ENCODE measurements around the gene DGCR6L.
"Not testable (repeated sequence)": the region's sequence is repeated elsewhere in the genome, so short reads cannot be mapped to it uniquely, and the experiment has no call there.

Gene DGCR6L

DNA sequence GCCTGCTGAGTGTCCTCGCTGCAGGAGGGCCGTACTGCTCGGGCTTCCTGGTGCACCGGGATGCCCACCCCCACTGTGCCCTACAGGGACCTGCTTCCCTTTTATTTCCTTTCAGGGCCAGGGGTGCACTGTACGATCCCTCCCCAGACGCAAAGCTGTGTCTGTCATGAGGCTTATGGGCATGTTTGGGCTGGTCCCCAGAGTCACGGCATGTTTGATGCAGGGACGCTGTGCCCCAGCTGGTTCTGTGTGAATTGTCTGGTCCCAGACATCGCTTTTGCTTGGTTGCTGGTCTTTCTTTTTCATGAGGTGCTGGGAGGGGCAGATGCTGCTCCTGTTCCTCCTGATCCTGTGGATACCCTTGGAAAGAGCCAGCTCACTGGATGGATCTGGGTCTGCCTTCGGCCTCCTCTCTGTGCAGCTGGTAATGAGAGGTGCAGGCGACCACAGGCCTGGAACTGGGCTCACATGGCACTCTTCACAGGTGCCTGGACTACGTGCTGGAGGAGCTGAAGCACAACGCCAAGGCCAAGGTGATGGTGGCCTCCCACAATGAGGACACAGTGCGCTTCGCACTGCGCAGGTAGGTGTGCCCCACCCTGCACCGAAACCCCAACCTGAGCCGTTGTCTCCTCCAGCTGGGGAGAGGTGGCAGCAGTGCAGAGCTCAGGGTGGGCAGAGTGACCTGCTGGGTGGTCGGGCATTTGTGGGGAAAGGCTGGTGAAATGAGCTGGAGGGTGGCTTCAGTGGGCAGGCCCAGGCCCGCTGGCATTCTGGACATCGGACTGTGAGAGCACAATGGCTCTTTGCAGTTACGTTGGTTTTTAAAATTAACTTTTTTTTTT is 10.8 kb downstream of the DGCR6L start:
- DNase-seq = not testable (repeated sequence)

GRCh38 chr22:20307448-20308447 is 12.1 kb downstream of the DGCR6L start:
- not testable (repeated sequence) for DNase-seq

GRCh38 chr22:20306646-20307447 is 13.0 kb downstream of the DGCR6L start:
- DNase-seq = not testable (repeated sequence)

DNA sequence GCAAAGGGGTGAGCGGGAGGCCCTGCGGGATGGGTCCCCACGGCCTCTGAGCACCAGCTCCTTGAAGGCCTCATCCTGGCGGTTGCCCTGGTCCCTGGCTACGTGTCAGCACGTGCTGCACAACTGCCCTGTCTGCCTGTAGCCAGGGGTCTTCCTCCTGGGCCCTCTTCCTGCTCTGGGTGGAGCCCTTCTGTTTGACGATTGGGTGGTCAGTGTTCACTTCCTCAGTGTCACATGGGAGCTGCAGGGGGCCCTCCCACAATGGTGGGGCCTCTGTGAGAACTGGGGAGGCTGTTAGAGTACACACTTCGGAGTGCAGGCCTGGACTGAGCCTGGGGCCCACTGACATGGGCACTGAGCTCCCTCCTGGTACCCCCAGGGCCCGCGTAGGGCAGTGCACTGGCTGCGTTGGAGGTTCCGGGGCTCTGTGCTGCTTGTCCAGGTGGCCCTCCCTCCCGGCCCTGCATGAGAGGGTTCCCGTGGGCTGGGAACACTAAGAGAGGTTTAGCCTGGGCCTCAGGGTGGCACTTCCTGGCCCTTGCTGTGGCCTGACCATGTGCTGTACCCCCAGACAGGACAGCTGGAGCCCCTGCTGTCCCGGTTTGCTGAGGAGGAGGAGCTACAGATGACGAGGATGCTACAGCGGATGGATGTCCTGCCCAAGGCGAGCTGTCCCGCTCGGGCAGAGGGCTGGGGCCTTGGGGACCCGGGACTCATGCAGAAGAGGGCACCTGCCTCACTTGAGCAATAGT is 13.8 kb downstream of the DGCR6L start:
- no peak for DNase-seq

GRCh38 chr22:20305230-20305893 is 14.5 kb downstream of the DGCR6L start:
- DNase-seq = not testable (repeated sequence)

- DNase-seq = no peak
Observed at GRCh38 chr22:20304646-20305045, 15.2 kb downstream of the DGCR6L start.

DNA sequence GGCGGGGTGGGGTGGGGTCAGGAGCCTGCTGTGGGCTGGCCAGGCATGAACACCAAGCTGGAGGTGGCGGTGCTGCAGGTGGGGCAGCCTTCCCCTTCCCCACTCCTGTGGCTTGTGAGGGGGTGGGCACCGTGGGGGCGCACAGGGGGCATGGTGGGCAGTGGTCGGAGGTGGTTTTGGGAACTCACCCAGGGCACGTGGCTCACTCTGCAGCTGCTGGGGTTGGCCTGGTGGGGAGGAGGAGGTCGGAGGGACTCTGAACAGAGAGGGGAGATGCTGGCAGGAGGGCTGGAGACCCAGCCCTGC is 16.7 kb downstream of the DGCR6L start:
- DNase-seq = not testable (repeated sequence)

DNA sequence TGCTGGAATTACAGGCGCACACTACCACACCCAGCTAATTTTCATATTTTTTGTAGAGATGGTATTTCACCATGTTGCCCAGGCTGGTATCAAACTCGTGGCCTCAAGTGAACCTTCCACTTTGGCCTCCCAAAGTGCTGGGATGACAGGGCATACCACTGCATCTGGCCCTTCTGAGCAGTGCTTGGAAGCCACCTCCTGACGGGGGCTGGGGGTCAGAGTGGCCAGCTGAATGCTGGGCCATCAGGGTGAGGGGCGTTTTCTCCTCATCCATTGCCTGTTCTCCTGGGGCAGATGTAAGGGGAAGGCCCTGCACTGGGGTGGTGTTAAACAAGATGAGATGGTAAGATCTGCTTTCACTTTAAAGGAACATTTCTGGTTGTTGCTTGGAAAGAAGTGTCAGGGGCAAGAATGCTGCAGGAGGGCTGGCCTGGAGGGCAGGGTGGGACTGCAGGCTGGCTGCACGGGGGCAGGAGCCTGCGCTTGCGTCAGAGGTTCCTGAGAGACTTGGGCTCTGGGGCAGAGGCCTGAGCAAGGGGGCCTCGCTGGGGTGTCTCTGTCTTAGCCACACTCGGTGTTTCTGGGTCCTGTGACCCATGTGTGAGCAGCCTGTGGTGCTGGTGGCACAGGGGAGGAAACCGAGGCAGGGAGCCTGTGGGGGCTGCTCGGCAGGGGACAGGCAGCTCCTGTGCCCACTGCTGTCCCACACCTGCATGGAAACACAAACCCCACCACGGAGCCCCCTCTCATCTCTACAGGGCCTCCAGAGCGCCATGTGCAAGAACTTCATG is 17.2 kb downstream of the DGCR6L start:
- DNase-seq = no peak

DNA sequence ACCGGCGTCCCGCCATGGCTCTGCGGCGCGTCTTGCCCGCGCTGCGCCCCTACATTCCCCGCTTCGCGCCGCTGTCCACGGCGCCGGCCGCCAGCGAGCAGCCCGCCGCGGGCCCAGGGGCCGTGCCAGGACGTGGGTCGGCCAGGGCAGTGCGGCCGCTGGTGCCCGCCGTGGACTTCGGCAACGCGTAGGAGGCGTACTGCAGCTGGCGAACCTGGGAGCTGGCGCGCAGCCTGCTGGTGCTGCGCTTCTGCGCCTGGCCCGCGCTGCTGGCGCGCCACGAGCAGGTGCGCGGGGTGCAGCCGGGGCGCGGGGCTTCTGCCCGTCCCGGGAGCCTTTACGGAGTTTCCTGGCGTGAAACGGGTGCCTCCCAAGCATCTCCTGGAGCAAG is 20.1 kb downstream of the DGCR6L start:
- no peak for DNase-seq

- DNase-seq = peak; percentile 56
Observed at GRCh38 chr22:20298803-20299745, 20.8 kb downstream of the DGCR6L start.

DNA sequence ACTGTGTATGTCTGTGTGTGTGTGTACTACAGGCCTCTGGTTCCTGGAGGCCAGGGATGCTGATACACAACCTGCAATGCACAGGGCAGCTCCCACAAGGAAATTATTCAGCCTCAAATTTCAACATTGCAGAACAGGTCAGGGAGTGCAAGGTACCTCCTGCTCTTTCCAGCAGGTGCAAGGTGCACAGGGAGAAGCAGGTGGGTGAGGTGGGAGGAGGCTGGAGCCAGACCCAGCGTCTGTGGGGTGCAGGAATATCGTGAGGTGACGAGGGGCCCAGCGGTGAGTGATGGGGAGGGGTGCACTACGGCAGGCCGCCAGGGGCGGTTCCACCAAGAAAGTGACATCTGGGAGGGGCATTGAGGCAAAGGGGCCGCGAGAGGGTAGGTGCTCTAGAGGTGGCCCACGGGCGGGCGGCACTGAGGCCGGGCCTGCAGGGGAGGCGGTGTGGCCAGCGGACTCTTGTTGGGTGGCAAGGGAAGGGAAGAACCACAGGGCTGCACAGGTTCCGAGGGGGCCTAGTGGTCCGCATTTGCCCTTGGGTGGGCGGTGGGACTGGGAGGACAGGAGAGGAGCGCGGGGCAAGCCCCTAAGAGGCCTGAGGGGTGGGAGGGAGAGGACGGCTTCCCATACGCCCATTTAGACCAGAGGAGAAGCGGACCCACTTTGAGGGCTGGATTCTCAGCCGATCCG is 21.6 kb downstream of the DGCR6L start:
- DNase-seq = no peak

DNA sequence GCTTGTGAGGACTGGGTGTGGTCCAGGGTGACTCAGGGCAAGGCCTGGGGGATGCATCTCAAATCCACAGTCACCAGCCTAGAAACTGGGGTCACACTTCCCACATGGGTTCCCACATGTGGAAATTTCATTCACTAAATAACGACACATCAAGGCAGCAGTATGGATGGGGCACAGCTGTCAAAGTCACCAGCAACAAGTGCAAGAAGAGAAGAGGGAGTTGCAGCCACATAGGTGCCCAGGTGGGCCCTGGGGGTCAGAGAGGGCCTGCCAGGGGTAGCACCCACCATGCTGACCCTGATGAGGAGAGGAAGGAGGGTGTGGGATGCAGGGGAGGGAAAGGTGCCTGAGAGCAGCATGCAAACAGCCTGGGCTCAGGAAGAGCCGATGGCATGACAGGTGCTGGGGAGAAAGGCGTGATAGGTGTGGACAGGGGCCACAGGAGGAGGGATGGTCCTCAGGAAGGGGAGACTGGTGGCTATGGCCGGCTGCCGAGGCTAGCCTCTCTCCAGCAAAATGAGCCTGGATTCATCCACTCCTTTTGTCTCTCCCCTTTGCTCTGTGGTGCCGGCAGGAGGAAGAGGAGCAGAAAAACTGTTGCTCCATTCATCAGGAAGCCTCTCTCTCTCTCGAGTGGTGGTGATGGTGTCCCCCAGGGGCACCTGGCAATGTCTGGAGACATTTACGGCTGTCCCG is 22.3 kb downstream of the DGCR6L start:
- no peak for DNase-seq

GRCh38 chr22:20296598-20296997 is 23.3 kb downstream of the DGCR6L start:
- DNase-seq = no peak

GRCh38 chr22:20295262-20296064 is 24.4 kb downstream of the DGCR6L start:
- no peak for DNase-seq

DNA sequence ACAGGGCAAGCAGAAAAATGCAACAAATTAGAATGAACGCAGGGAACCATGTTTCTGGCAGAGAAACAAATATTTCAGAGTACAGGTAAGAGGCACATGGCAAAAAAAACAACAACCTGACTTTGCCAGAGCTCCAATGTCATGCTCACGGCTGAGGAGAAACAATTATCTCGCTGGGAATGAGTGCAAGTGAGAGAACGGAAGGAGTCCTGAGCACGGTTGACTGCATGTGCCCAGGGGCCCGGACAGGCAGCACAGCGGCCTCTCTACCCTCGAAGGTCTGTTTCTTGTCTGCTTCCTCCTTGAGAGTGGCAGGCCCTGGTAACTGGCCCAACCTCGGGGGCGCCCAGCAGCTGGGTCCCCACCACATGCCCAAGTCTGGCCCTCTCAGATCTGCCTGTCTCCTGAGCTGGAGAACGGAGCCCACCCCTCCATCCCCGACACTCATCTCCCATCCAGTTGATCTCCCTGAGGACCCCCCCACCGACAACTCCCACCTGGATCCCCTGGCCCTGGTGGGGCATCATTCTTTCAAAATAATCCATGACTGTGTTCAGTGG is 27.1 kb downstream of the DGCR6L start:
- DNase-seq = no peak

DNA sequence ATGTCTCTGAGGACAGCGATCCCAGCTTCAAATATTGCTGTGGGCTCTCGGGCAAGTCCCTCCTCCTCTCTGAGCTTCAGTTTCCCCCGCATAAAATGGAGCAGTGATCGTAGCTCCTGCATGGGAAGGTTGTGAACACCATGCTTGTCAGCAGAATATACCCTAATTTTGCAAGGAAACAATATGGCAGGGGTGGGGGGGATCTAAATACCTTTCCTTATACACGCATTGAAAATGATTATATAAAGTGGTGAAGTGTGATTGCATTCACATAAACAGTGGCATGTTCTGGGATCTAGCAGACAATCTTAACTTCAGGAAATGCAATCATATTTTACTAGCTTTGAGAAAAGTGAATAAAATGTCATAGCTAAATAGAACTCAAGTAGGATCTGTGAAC is 27.8 kb downstream of the DGCR6L start:
- DNase-seq = no peak

GRCh38 chr22:20291604-20292063 is 28.2 kb downstream of the DGCR6L start:
- DNase-seq = no peak
